HCT116 (cell line): Measurements from ENCODE around the gene THBS3. TPM values are rescaled to one million over a fixed set of nuclear protein-coding genes. Genes with fewer than 3 reads are reported as not detected.

Experiments
- ATAC-seq: fragments of 200-7000 bp; cut with Tn5 transposase; 2 replicates; pipeline ENCODE4 v1.9.1; 2020; ENCODE audit warnings: mild to moderate bottlenecking, moderate library complexity
- BruUV-seq: library from RNA; stranded (reverse); fragments of 400-500 nt; replicated peaks from 2 replicates; lab custom pipeline; 2021; lab: Mats Ljungman, UMichigan
- CTCF ChIA-PET: fragments of 300-600 bp; sonication (Branson Sonifier 250); formaldehyde crosslinking; loops from one replicate; lab custom pipeline; 2021; ENCODE audit warnings: antibody characterized with exemption; lab: Charles Lee
- POLR2A ChIA-PET: fragments of 300-600, 350-600 bp; sonication (Branson Sonifier 250); formaldehyde crosslinking; loops from one replicate; lab custom pipeline; 2021; ENCODE audit warnings: antibody characterized with exemption; lab: Charles Lee
- RAD21 ChIA-PET, 2 experiments: fragments of 300-600 bp; sonication (Branson Sonifier 250); formaldehyde crosslinking; loops; one replicate each; lab custom pipeline; 2023; ENCODE audit warnings: low total read pairs in 2 of 2; ENCODE audit not compliant: uncharacterized antibody in 2 of 2, unreplicated experiment in 2 of 2, low non-redundant PET in 1 of 2; lab: Charles Lee
- DNase-seq: peaks from one replicate; pipeline ENCODE4 v3.0.0-alpha.2; 2010; ENCODE audit warnings: low read depth, low spot score
- H2AFZ ChIP-seq: fragments of 200-600 bp; shearing (Covaris generic), sonication (generic); 2 replicates; pipeline ENCODE4 v1.6.1; 2017; ENCODE audit warnings: low read depth, mixed run types, mixed read lengths, antibody characterized with exemption, low read length; ENCODE audit not compliant: poor library complexity, severe bottlenecking
- H3K27ac ChIP-seq: 2 replicates; pipeline ENCODE4 v1.5.1; 2012; ENCODE audit warnings: low read depth, low read length
- H3K27me3 ChIP-seq: fragments of 200-600 bp; sonication (generic); 2 replicates; pipeline ENCODE4 v1.6.1; 2016; ENCODE audit warnings: mixed run types, low read length, mixed read lengths; ENCODE audit not compliant: insufficient read depth
- H3K36me3 ChIP-seq, 2 experiments: fragments of 200-500 bp in 1 of 2; fragments of 200-600 bp in 1 of 2; sonication (Bioruptor generic) in 1 of 2; sonication (generic) in 1 of 2; 2 replicates each; pipeline versions ENCODE4 v1.5.1 to v1.6.1; 2014 to 2016; ENCODE audit warnings: low read length in 2 of 2, inconsistent platforms in 1 of 2, mixed read lengths in 1 of 2, mixed run types in 1 of 2; ENCODE audit not compliant: insufficient read depth in 2 of 2, control insufficient read depth in 1 of 2
- H3K4me1 ChIP-seq, 2 experiments: fragments of 200-600 bp in 1 of 2; sonication (generic) in 1 of 2; 2 replicates each; pipeline versions ENCODE4 v1.5.1 to v1.6.1; 2012 to 2017; ENCODE audit warnings: low read length in 2 of 2, inconsistent platforms in 1 of 2, mild to moderate bottlenecking in 1 of 2, mixed read lengths in 1 of 2, mixed run types in 1 of 2, moderate library complexity in 1 of 2; ENCODE audit not compliant: insufficient read depth in 2 of 2, control insufficient read depth in 1 of 2
- H3K4me2 ChIP-seq: fragments of 200-600 bp; sonication (generic); 2 replicates; pipeline ENCODE4 v1.6.1; 2017; ENCODE audit warnings: mixed run types, low read length, mixed read lengths
- H3K4me3 ChIP-seq, 2 experiments: fragments of 200-600 bp in 1 of 2; sonication (generic) in 1 of 2; replicated peaks in 1 of 2; 2 replicates each; pipeline ENCODE4 v1.5.1; 2011 to 2016; ENCODE audit warnings: low read length in 2 of 2, control low read depth in 1 of 2, low read depth in 1 of 2, mild to moderate bottlenecking in 1 of 2, mixed read lengths in 1 of 2, mixed run types in 1 of 2
- H3K79me2 ChIP-seq: fragments of 200-600 bp; sonication (generic); 2 replicates; pipeline ENCODE4 v1.6.1; 2017; ENCODE audit warnings: mild to moderate bottlenecking, mixed run types, low read length, moderate library complexity, mixed read lengths; ENCODE audit not compliant: insufficient read depth
- H3K9ac ChIP-seq: fragments of 200-600 bp; sonication (generic); 2 replicates; pipeline ENCODE4 v1.6.1; 2016; ENCODE audit warnings: low read length, mixed read lengths
- H3K9me2 ChIP-seq: fragments of 200-600 bp; sonication (generic), shearing (Covaris generic); 2 replicates; pipeline ENCODE4 v1.6.1; 2017; ENCODE audit warnings: mixed run types, mild to moderate bottlenecking, moderate library complexity; ENCODE audit not compliant: insufficient read depth
- H3K9me3 ChIP-seq, 2 experiments: fragments of 200-500 bp in 1 of 2; fragments of 200-600 bp in 1 of 2; sonication (Bioruptor generic) in 1 of 2; sonication (generic) in 1 of 2; 2 replicates each; pipeline ENCODE4 v1.6.1; 2014 to 2017; ENCODE audit warnings: low read length in 2 of 2, mixed read lengths in 2 of 2, inconsistent platforms in 1 of 2, low read depth in 1 of 2, mild to moderate bottlenecking in 1 of 2, mixed run types in 1 of 2, moderate library complexity in 1 of 2; ENCODE audit not compliant: control insufficient read depth in 1 of 2, insufficient read depth in 1 of 2
- H4K20me1 ChIP-seq: fragments of 200-600 bp; sonication (generic), shearing (Covaris generic); 2 replicates; pipeline ENCODE4 v1.6.1; 2017; ENCODE audit warnings: mixed run types, mild to moderate bottlenecking, moderate library complexity; ENCODE audit not compliant: insufficient read depth
- CBX3 ChIP-seq: IDR thresholded peaks from 2 replicates; pipeline ENCODE4 v1.6.1; 2012; ENCODE audit warnings: low read depth
- EGR1 ChIP-seq: IDR thresholded peaks from 2 replicates; pipeline ENCODE4 v1.6.1; 2012; ENCODE audit warnings: low read depth
- ELF1 ChIP-seq: IDR thresholded peaks from 2 replicates; pipeline ENCODE4 v1.6.1; 2012; ENCODE audit warnings: low read depth, borderline replicate concordance
- EZH2phosphoT487 ChIP-seq: fragments of 200-600 bp; IDR thresholded peaks from 2 replicates; pipeline ENCODE4 v1.6.1; 2018; ENCODE audit warnings: antibody characterized with exemption, borderline replicate concordance
- JUND ChIP-seq: IDR thresholded peaks from 2 replicates; pipeline ENCODE4 v1.6.1; 2012
- POLR2AphosphoS5 ChIP-seq: IDR thresholded peaks from 2 replicates; pipeline ENCODE4 v1.6.1; 2011; ENCODE audit warnings: mild to moderate bottlenecking, low read depth, low read length, moderate library complexity
- RAD21 ChIP-seq: IDR thresholded peaks from 2 replicates; pipeline ENCODE4 v1.6.1; 2012; ENCODE audit warnings: low read depth, mild to moderate bottlenecking
- SIN3A ChIP-seq: IDR thresholded peaks from 2 replicates; pipeline ENCODE4 v1.6.1; 2012; ENCODE audit warnings: low read depth
- SP1 ChIP-seq: IDR thresholded peaks from 2 replicates; pipeline ENCODE4 v1.6.1; 2012; ENCODE audit warnings: low read depth
- SRF ChIP-seq: IDR thresholded peaks from 2 replicates; pipeline ENCODE4 v1.6.1; 2012; ENCODE audit warnings: low read depth
- TCF7L2 ChIP-seq: IDR thresholded peaks from 2 replicates; pipeline ENCODE4 v1.7.0; 2011; ENCODE audit warnings: borderline replicate concordance, inconsistent platforms; ENCODE audit not compliant: insufficient read depth, insufficient read length; ENCODE audit errors: extremely low read depth
- YY1 ChIP-seq: IDR thresholded peaks from 2 replicates; pipeline ENCODE4 v1.6.1; 2011; ENCODE audit warnings: low read length, low read depth, moderate library complexity, mild to moderate bottlenecking; ENCODE audit not compliant: insufficient replicate concordance; ENCODE audit errors: extremely low read depth
- ZFX ChIP-seq: fragments of 450-650 bp; IDR thresholded peaks from 2 replicates; pipeline ENCODE4 v1.6.1; 2017
- intact Hi-C: fragments of 100-400 bp; cut with micrococcal nuclease; formaldehyde crosslinking; loops from 2 replicates; pipeline ENCODE4 v1.10.0; 2022
- total RNA-seq: library from RNA; stranded (reverse); gene quantifications from one replicate; pipeline ENCODE4 v1.2.1, GENCODE V29; 2021; ENCODE audit not compliant: unreplicated experiment
- TF ChIP-seq, protein P1 (sequence below): IDR thresholded peaks from 2 replicates; pipeline ENCODE4 v1.6.1; 2012; ENCODE audit warnings: low read depth
- TF ChIP-seq, protein P2 (sequence below): IDR thresholded peaks from 2 replicates; pipeline ENCODE4 v1.6.1; 2012
- TF ChIP-seq, protein P3 (sequence below): IDR thresholded peaks from 2 replicates; pipeline ENCODE4 v1.6.1; 2012
- TF ChIP-seq, protein P4 (sequence below): IDR thresholded peaks from 2 replicates; pipeline ENCODE4 v1.6.1; 2011; ENCODE audit warnings: mild to moderate bottlenecking, low read length, moderate library complexity; ENCODE audit not compliant: insufficient replicate concordance; ENCODE audit errors: extremely low read depth
- TF ChIP-seq, protein P5 (sequence below), 3 experiments: fragments of 200-600 bp in 1 of 3; sonication (generic) in 1 of 3; IDR thresholded peaks in 2 of 3; conservative IDR thresholded peaks in 1 of 3; 2 replicates each; pipeline ENCODE4 v1.5.1; 2012 to 2017; ENCODE audit warnings: low read depth in 2 of 3, low read length in 2 of 3, antibody characterized with exemption in 1 of 3, borderline replicate concordance in 1 of 3, control low read depth in 1 of 3, mild to moderate bottlenecking in 1 of 3, mixed read lengths in 1 of 3, mixed run types in 1 of 3, moderate library complexity in 1 of 3; ENCODE audit not compliant: insufficient read depth in 1 of 3

Gene THBS3
- total RNA-seq, 1 experiment from 2014 or later, result 15.9 TPM

DNA sequence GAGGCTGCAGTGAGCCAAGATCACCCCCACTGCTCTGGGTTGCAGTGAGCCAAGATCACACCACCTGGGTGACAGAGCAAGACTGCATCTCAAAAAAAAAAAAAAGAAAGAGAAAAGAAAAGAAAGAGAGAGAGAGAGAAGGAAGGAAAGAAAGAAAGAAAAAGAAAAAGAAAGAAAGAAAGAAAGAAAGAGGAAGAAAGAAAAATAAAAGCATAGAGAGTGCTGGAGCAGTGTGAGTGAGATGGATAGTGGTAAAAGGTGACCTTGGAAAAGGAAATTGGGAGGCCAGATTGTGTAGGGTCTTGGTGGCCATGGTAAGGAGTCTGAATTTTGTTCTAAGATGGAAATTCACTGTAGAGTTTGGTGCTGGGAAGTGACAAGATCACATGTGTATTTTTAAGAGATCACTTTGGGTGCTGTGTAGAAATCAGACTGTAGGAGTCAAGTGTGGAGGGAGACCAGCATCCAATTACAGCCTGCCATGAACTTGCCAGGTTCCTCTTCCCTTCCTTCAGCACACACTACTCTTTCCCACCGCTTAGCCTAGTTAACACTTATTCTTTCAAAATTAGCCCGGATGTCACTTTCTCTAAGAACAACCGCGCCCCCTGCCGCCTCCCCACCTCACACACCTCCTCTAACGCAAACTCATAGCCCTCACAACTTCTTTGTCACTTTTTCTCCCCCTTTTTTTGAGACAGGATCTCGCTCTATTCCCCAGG lies 18.7 kb upstream of the THBS3 start:
- peaks cover 11% of the 10 kb centered on the region for H3K79me2 ChIP-seq
- no peaks in the 10 kb centered on the region for H3K27me3 ChIP-seq
- CTCF ChIA-PET, result interaction anchor here (0.7 to 2.1 kb wide), 6 partner anchors 19 to 135 kb away, joined by 3 to 9 read pairs (median 4); partner anchors contain the start of genes KRTCAP2 and TRIM46
- no peak overlapping the region for H2AFZ ChIP-seq
- POLR2A ChIA-PET, result interaction anchor here (0.7 to 3.0 kb wide), 8 partner anchors 14 to 53 kb away, joined by 3 to 14 read pairs (median 4); partner anchors contain the start of genes KRTCAP2, MTX1 and THBS3
- H3K4me3 ChIP-seq, result peak overlapping the region; percentile 63 to 69
- no peaks in the 10 kb centered on the region for H4K20me1 ChIP-seq
- peak overlapping the region; percentile 95 for H3K27ac ChIP-seq
- H3K4me2 ChIP-seq, result peak overlapping the region; percentile 88
- no peaks in the 10 kb centered on the region for H3K36me3 ChIP-seq
- DNase-seq, result peak; percentile 71
- no peaks in the 10 kb centered on the region for H3K9me3 ChIP-seq
- ATAC-seq, result peak; percentile 51
- RAD21 ChIA-PET, result no interaction called here
- H3K9ac ChIP-seq, result peak overlapping the region; percentile 78
- intact Hi-C loops, result loop anchor here (2.0 kb wide), 1 partner anchor 18 kb away; the partner anchor contains the start of gene MTX1
- no peaks in the 10 kb centered on the region for H3K9me2 ChIP-seq
- no TSS peak for BruUV-seq
- H3K4me1 ChIP-seq, result peaks cover 17 to 43% of the 10 kb centered on the region in 2 experiments
- TF ChIP-seq POLR2AphosphoS5 (no peak; the same call in 1 of the 2 replicates), CBX3 (no peak), EZH2phosphoT487 (no peak), SIN3A (peak; percentile 26; the same call in 1 of the 2 replicates), SP1 (no peak), ZFX (no peak), RAD21 (peak; percentile 77), YY1 (peak; percentile 7), EGR1 (no peak), ELF1 (no peak), JUND (no peak), TCF7L2 (no peak), SRF (no peak)
- TF ChIP-seq, protein P1, sequence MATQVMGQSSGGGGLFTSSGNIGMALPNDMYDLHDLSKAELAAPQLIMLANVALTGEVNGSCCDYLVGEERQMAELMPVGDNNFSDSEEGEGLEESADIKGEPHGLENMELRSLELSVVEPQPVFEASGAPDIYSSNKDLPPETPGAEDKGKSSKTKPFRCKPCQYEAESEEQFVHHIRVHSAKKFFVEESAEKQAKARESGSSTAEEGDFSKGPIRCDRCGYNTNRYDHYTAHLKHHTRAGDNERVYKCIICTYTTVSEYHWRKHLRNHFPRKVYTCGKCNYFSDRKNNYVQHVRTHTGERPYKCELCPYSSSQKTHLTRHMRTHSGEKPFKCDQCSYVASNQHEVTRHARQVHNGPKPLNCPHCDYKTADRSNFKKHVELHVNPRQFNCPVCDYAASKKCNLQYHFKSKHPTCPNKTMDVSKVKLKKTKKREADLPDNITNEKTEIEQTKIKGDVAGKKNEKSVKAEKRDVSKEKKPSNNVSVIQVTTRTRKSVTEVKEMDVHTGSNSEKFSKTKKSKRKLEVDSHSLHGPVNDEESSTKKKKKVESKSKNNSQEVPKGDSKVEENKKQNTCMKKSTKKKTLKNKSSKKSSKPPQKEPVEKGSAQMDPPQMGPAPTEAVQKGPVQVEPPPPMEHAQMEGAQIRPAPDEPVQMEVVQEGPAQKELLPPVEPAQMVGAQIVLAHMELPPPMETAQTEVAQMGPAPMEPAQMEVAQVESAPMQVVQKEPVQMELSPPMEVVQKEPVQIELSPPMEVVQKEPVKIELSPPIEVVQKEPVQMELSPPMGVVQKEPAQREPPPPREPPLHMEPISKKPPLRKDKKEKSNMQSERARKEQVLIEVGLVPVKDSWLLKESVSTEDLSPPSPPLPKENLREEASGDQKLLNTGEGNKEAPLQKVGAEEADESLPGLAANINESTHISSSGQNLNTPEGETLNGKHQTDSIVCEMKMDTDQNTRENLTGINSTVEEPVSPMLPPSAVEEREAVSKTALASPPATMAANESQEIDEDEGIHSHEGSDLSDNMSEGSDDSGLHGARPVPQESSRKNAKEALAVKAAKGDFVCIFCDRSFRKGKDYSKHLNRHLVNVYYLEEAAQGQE, result no peak
- TF ChIP-seq, protein P2, sequence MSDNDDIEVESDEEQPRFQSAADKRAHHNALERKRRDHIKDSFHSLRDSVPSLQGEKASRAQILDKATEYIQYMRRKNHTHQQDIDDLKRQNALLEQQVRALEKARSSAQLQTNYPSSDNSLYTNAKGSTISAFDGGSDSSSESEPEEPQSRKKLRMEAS, result no peak; the same call in 1 of the 2 replicates
- TF ChIP-seq, protein P3, sequence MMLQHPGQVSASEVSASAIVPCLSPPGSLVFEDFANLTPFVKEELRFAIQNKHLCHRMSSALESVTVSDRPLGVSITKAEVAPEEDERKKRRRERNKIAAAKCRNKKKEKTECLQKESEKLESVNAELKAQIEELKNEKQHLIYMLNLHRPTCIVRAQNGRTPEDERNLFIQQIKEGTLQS, result no peak
- TF ChIP-seq, protein P4, sequence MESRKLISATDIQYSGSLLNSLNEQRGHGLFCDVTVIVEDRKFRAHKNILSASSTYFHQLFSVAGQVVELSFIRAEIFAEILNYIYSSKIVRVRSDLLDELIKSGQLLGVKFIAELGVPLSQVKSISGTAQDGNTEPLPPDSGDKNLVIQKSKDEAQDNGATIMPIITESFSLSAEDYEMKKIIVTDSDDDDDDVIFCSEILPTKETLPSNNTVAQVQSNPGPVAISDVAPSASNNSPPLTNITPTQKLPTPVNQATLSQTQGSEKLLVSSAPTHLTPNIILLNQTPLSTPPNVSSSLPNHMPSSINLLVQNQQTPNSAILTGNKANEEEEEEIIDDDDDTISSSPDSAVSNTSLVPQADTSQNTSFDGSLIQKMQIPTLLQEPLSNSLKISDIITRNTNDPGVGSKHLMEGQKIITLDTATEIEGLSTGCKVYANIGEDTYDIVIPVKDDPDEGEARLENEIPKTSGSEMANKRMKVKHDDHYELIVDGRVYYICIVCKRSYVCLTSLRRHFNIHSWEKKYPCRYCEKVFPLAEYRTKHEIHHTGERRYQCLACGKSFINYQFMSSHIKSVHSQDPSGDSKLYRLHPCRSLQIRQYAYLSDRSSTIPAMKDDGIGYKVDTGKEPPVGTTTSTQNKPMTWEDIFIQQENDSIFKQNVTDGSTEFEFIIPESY, result no peak
- TF ChIP-seq, protein P5, sequence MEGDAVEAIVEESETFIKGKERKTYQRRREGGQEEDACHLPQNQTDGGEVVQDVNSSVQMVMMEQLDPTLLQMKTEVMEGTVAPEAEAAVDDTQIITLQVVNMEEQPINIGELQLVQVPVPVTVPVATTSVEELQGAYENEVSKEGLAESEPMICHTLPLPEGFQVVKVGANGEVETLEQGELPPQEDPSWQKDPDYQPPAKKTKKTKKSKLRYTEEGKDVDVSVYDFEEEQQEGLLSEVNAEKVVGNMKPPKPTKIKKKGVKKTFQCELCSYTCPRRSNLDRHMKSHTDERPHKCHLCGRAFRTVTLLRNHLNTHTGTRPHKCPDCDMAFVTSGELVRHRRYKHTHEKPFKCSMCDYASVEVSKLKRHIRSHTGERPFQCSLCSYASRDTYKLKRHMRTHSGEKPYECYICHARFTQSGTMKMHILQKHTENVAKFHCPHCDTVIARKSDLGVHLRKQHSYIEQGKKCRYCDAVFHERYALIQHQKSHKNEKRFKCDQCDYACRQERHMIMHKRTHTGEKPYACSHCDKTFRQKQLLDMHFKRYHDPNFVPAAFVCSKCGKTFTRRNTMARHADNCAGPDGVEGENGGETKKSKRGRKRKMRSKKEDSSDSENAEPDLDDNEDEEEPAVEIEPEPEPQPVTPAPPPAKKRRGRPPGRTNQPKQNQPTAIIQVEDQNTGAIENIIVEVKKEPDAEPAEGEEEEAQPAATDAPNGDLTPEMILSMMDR (IDR thresholded peaks at IDR 0.05 in 2 of 3, conservative IDR thresholded peaks at IDR 0.05 in 1 of 3; ENCODE audit: borderline replicate concordance in 1 of 3, insufficient read depth in 1 of 3, low read depth in 2 of 3, low read length in 2 of 3), result peak; percentile 49 to 82 (median 61)
